Measurements from ENCODE around the gene CHRNB2.

Gene CHRNB2

GRCh38 chr1:154575951-154576566, 8.5 kb downstream of the CHRNB2 start:
- in situ Hi-C loops (cut with MboI; ENCODE audit: low sequenced_read_pairs), result no loop called here

- in situ Hi-C loops (cut with MboI; ENCODE audit: low sequenced_read_pairs), result no loop called here
Measured at GRCh38 chr1:154577346-154578057, 9.9 kb downstream of the CHRNB2 start.

- in situ Hi-C loops (cut with MboI; ENCODE audit: low sequenced_read_pairs), result no loop called here
Measured at GRCh38 chr1:154578058-154578418, 10.5 kb downstream of the CHRNB2 start.

- in situ Hi-C loops (cut with MboI; ENCODE audit: low sequenced_read_pairs), result no loop called here
Measured at GRCh38 chr1:154579374-154579773, 11.8 kb downstream of the CHRNB2 start.

- in situ Hi-C loops (cut with MboI; ENCODE audit: low sequenced_read_pairs), result no loop called here
Measured at GRCh38 chr1:154581766-154582165, 14.2 kb downstream of the CHRNB2 start.

- in situ Hi-C loops (cut with MboI; ENCODE audit: low sequenced_read_pairs), result no loop called here
Measured at GRCh38 chr1:154582885-154583284, 15.3 kb downstream of the CHRNB2 start.

GRCh38 chr1:154583773-154584172, 16.2 kb downstream of the CHRNB2 start:
- in situ Hi-C loops (cut with MboI; ENCODE audit: low sequenced_read_pairs), result no loop called here

GRCh38 chr1:154584267-154584994, 16.9 kb downstream of the CHRNB2 start:
- in situ Hi-C loops (cut with MboI; ENCODE audit: low sequenced_read_pairs), result no loop called here

- in situ Hi-C loops (cut with MboI; ENCODE audit: low sequenced_read_pairs), result no loop called here
Measured at GRCh38 chr1:154586231-154586630, 18.7 kb downstream of the CHRNB2 start.

GRCh38 chr1:154586641-154587040, 19.1 kb downstream of the CHRNB2 start:
- in situ Hi-C loops (cut with MboI; ENCODE audit: low sequenced_read_pairs), result no loop called here

- in situ Hi-C loops (cut with MboI; ENCODE audit: low sequenced_read_pairs), result no loop called here
Measured at GRCh38 chr1:154589780-154590179, 22.2 kb downstream of the CHRNB2 start.

GRCh38 chr1:154590756-154591155, 23.2 kb downstream of the CHRNB2 start:
- in situ Hi-C loops (cut with MboI; ENCODE audit: low sequenced_read_pairs), result no loop called here

- in situ Hi-C loops (cut with MboI; ENCODE audit: low sequenced_read_pairs), result no loop called here
Measured at GRCh38 chr1:154591206-154591605, 23.6 kb downstream of the CHRNB2 start.

- in situ Hi-C loops (cut with MboI; ENCODE audit: low sequenced_read_pairs), result no loop called here
Measured at GRCh38 chr1:154593390-154593789, 25.8 kb downstream of the CHRNB2 start.

GRCh38 chr1:154594811-154595210, 27.2 kb downstream of the CHRNB2 start:
- in situ Hi-C loops (cut with MboI; ENCODE audit: low sequenced_read_pairs), result no loop called here

- in situ Hi-C loops (cut with MboI; ENCODE audit: low sequenced_read_pairs), result no loop called here
Measured at GRCh38 chr1:154595621-154596020, 28.0 kb downstream of the CHRNB2 start.

GRCh38 chr1:154598871-154599635, 31.5 kb downstream of the CHRNB2 start:
- in situ Hi-C loops (cut with MboI; ENCODE audit: low sequenced_read_pairs), result no loop called here

GRCh38 chr1:154599658-154600057, 32.1 kb downstream of the CHRNB2 start:
- in situ Hi-C loops (cut with MboI; ENCODE audit: low sequenced_read_pairs), result no loop called here

- in situ Hi-C loops (cut with MboI; ENCODE audit: low sequenced_read_pairs), result no loop called here
Measured at GRCh38 chr1:154603317-154603716, 35.7 kb downstream of the CHRNB2 start.

GRCh38 chr1:154605534-154605933, 38.0 kb downstream of the CHRNB2 start:
- in situ Hi-C loops (cut with MboI; ENCODE audit: low sequenced_read_pairs), result no loop called here

- in situ Hi-C loops (cut with MboI; ENCODE audit: low sequenced_read_pairs), result no loop called here
Measured at GRCh38 chr1:154607106-154607608, 39.6 kb downstream of the CHRNB2 start.
